ENCODE data around the gene HCFC1.
A peak's percentile ranks its signal among the peaks of the same experiment; 100 is the strongest.

HCFC1 gene

DNA sequence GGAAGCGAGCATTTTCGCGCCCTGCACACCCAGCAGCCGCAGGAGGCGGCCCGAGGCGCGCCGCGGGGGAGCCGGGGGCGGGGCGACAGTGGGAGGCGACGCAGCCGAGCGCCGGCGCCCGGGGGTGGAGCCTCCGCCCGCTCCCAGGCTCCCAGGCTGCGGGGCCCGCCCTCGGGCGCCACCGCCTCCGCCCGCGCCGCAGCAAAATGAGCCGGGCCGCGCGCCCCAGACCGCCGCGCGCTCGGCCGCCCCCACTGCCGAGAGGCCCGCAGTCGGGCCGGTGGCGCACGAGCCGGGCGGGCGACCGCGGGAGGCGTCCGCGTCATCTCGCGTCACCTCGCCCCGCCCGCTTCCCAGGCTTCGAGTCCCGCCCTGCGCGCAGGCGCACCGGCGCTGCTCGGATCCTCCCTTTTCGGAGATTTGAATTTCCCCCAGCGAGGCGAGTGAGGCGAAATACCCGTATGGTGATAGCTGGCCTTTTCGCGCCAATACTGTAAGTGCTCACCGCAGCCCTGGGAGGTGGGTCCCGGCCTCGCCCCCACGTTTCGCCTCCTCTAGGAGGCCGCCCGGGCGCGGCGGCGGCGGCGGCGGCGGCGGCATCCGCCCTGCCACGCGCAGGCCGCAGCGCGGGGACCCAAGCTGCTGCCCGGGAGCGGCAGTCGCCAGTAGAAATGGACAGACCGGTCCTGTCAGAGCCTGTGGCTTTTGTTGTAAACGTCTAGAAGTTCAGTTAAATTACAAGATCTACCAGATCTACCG lies 929 bp upstream of the HCFC1 start, which contains the start of gene TMEM187:
TMEM187 (plus strand) TSS at position 387 of the 759 bp plus-strand sequence. CDS start 9,309 bp downstream, outside the sequence.
- Mint-ChIP-seq H3K9me3 (no peaks in the 10 kb centered on the region), H3K27ac (peak within 1 kb of the TSS; percentile 100)
- peak; percentile 87 for DNase-seq

GRCh38 chrX:153971124-153971449 lies 531 bp downstream of the HCFC1 start:
- Mint-ChIP-seq H3K9me3 (no peaks in the 10 kb centered on the region), H3K27ac (peak overlapping the region; percentile 100), H3K4me3 (peak overlapping the region; percentile 99), H3K27me3 (no peaks in the 10 kb centered on the region), H3K4me1 (peaks cover 45% of the 10 kb centered on the region), H3K36me3 (ENCODE audit: low read depth) (peaks cover 21% of the 10 kb centered on the region)
- peak; percentile 85 for DNase-seq
- ATAC-seq = peak; percentile 39

More for the DNA sequence above, 929 bp upstream of the HCFC1 start, which contains the start of gene TMEM187:
- Mint-ChIP-seq H3K27me3 (no peaks in the 10 kb centered on the region), H3K36me3 (ENCODE audit: low read depth) (peaks cover 15% of the 10 kb centered on the region), H3K4me1 (peaks cover 30% of the 10 kb centered on the region), H3K4me3 (peak within 1 kb of the TSS; percentile 99)
- ATAC-seq = peak; percentile 66

DNA sequence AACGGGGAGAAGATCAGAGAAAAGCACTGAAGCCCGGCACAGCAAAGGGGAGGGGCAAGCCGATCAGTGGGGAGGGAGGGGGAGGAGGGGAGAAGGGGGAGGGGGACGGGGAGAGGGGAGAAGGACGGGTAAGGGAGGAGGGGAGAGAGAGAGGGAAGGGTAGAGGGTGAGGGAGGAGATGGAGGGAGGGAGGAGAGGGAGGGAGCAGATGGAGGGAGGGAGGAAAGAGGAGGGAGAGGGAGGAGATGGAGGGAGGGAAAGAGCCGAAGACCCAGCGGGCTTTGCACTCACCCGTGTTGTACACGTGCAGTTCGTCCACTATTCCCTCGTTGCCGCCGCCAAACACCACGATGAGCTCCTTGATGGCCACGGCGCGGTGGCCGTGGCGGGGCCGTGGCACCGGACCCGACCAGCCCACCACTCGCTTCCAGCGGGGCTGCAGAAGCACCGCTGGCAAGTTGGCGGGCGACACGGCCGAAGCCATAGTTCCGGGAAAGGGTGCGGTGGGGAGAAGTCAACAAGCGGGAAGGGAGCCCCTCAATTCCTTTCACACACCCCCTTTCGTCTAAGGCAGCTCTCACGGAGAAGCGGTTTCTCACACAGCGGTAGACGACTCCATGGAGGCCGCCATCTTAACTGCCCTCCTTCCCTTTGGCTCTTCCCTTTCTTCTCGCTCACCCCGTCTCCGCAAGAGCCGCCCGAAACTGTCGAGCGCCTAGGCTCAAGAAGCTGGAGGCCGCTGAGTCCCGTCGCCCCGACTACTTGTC lies 1.1 kb downstream of the HCFC1 start:
- Mint-ChIP-seq H3K27me3 (no peaks in the 10 kb centered on the region), H3K9me3 (no peaks in the 10 kb centered on the region), H3K4me3 (peak overlapping the region; percentile 99), H3K4me1 (peaks cover 46% of the 10 kb centered on the region), H3K27ac (peak overlapping the region; percentile 100), H3K36me3 (ENCODE audit: low read depth) (peaks cover 21% of the 10 kb centered on the region)
- DNase-seq (no peak), ATAC-seq (no peak)

GRCh38 chrX:153969904-153970356 lies 1.7 kb downstream of the HCFC1 start:
- H3K4me3 Mint-ChIP-seq = peak overlapping the region; percentile 99
- H3K27me3 Mint-ChIP-seq = no peaks in the 10 kb centered on the region
- H3K36me3 Mint-ChIP-seq (ENCODE audit: low read depth) = peaks cover 21% of the 10 kb centered on the region
- DNase-seq (no peak), ATAC-seq (no peak)
- no peaks in the 10 kb centered on the region for H3K9me3 Mint-ChIP-seq
- peaks cover 49% of the 10 kb centered on the region for H3K4me1 Mint-ChIP-seq
- peak overlapping the region; percentile 56 for H3K27ac Mint-ChIP-seq

GRCh38 chrX:153969125-153969903 lies 2.3 kb downstream of the HCFC1 start:
- DNase-seq (no peak), ATAC-seq (no peak)
- H3K27ac Mint-ChIP-seq = peak overlapping the region; percentile 56
- no peaks in the 10 kb centered on the region for H3K9me3 Mint-ChIP-seq
- peaks cover 46% of the 10 kb centered on the region for H3K4me1 Mint-ChIP-seq
- H3K36me3 Mint-ChIP-seq (ENCODE audit: low read depth) = peaks cover 21% of the 10 kb centered on the region
- no peaks in the 10 kb centered on the region for H3K27me3 Mint-ChIP-seq
- H3K4me3 Mint-ChIP-seq = peak overlapping the region; percentile 99

GRCh38 chrX:153968754-153969124 lies 2.9 kb downstream of the HCFC1 start:
- no peak for DNase-seq
- Mint-ChIP-seq H3K36me3 (ENCODE audit: low read depth) (peaks cover 21% of the 10 kb centered on the region), H3K4me3 (peak overlapping the region; percentile 99), H3K4me1 (peaks cover 41% of the 10 kb centered on the region), H3K27ac (no peak overlapping the region), H3K9me3 (no peaks in the 10 kb centered on the region), H3K27me3 (no peaks in the 10 kb centered on the region)
- no peak for ATAC-seq

DNA sequence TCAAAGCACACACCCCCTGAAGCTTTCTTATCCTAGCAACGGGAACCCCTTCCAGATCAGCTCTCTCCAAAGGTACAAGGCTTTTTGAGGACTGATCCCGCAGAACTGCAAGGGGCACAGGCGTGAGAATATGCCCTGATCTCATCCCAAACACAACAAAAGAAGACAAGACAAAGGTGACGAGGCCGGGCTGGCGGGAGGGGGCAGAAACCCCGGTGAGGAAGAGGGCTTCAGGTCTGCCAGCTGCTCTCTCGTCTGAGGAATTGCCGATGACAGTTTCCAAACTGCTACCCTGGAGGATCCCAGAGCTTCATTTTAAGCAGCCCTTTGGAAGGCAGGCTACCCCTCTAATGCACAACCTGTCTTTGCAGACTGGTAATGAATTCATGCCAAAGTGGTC lies 3.4 kb downstream of the HCFC1 start:
- Mint-ChIP-seq H3K9me3 (no peaks in the 10 kb centered on the region), H3K36me3 (ENCODE audit: low read depth) (peaks cover 21% of the 10 kb centered on the region), H3K27me3 (no peaks in the 10 kb centered on the region), H3K27ac (peak overlapping the region; percentile 94), H3K4me3 (peak overlapping the region; percentile 99), H3K4me1 (peaks cover 36% of the 10 kb centered on the region)
- no peak for ATAC-seq
- no peak for DNase-seq

DNA sequence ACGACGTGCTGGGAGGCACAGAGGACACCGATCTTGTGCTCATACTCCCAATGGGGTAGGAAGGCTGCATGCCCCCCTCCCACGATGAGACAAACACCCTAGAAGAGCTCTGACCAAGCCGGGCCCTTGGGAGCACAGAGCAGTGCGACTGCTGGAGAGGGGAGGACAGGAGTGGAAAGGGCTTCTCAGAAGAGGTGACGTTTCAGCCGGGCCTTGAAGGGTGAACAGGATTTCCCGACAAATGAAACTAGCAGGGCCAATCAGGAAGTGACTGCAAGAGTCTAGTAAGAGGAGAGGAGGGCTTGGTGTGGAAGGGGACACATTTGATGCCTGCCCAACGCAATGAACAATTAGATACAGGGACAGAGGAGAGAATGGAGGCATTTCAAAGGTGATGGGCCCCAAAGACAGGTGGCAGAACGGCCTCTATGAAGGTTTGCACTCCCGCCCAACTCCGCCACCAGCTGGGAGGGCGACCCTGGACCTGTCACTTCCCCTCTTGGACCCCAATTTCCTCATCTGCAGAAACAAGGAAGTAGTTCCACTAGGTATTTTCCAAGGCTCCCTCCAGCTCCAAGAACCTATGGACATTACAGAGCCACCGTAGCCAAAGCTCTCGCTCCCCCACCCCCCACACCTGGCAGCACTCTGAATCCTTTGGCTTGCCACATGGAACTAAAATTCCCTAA lies 3.9 kb downstream of the HCFC1 start:
- Mint-ChIP-seq H3K27me3 (no peaks in the 10 kb centered on the region), H3K9me3 (no peaks in the 10 kb centered on the region), H3K27ac (peak overlapping the region; percentile 94), H3K4me1 (peaks cover 33% of the 10 kb centered on the region), H3K4me3 (peak overlapping the region; percentile 99), H3K36me3 (ENCODE audit: low read depth) (peaks cover 21% of the 10 kb centered on the region)
- ATAC-seq = peak; percentile 17
- DNase-seq = no peak

GRCh38 chrX:153966841-153967535 lies 4.6 kb downstream of the HCFC1 start:
- H3K27ac Mint-ChIP-seq = peak overlapping the region; percentile 94
- H3K9me3 Mint-ChIP-seq = no peaks in the 10 kb centered on the region
- peak; percentile 60 for DNase-seq
- H3K27me3 Mint-ChIP-seq = no peaks in the 10 kb centered on the region
- peaks cover 21% of the 10 kb centered on the region for H3K36me3 Mint-ChIP-seq (ENCODE audit: low read depth)
- peak overlapping the region; percentile 99 for H3K4me3 Mint-ChIP-seq
- peak; percentile 45 for ATAC-seq
- H3K4me1 Mint-ChIP-seq = peaks cover 33% of the 10 kb centered on the region

DNA sequence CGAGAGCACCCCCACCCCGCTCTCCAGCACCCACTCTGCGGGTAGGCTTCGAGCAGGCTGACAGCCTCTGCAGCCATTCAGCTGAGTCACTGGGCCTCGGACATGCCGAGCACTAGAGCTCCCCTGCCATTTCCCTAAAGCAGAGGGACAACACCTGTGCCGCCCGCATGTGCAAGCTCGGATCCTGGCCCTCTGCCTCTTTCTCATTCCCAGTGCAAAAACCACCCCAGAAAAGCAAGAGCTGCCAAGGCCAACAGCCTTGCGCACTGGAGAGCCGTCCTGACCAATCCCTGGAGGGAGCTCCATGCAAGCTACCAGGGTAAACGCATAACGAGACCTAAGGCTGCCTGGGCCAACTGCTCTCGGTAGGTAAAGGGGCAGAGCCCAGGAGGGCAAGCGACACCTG lies 5.3 kb downstream of the HCFC1 start:
- H3K4me3 Mint-ChIP-seq = peak overlapping the region; percentile 99

DNA sequence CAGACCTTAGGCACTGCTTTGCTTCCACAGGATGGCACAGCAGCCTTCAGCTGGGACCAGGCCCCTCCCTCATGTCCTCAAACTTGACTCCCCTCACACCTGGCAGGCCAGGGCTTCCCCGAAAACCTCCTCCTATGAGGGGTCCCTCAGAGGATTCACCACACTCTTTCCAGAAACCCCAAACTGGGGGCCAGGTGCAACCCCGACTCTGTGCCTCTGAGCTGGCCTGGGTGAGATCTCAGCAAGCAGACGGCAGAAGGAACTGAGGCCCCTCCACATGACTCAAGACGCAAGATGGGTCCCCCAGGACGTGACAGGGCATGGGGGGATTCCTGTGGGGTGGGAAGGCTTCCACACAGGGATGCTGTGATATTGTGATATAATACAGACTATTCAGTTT lies 6.2 kb downstream of the HCFC1 start:
- Mint-ChIP-seq H3K36me3 (ENCODE audit: low read depth) (peaks cover 26% of the 10 kb centered on the region), H3K4me3 (no peak overlapping the region), H3K9me3 (no peaks in the 10 kb centered on the region), H3K27ac (peak overlapping the region; percentile 94), H3K27me3 (no peaks in the 10 kb centered on the region), H3K4me1 (peaks cover 33% of the 10 kb centered on the region)
- no peak for DNase-seq
- ATAC-seq = no peak

More for the DNA sequence above, 5.3 kb downstream of the HCFC1 start:
- H3K27ac Mint-ChIP-seq = peak overlapping the region; percentile 94
- H3K4me1 Mint-ChIP-seq = peaks cover 33% of the 10 kb centered on the region
- H3K36me3 Mint-ChIP-seq (ENCODE audit: low read depth) = peaks cover 19% of the 10 kb centered on the region
- no peaks in the 10 kb centered on the region for H3K27me3 Mint-ChIP-seq
- DNase-seq (no peak), ATAC-seq (no peak)
- no peaks in the 10 kb centered on the region for H3K9me3 Mint-ChIP-seq

DNA sequence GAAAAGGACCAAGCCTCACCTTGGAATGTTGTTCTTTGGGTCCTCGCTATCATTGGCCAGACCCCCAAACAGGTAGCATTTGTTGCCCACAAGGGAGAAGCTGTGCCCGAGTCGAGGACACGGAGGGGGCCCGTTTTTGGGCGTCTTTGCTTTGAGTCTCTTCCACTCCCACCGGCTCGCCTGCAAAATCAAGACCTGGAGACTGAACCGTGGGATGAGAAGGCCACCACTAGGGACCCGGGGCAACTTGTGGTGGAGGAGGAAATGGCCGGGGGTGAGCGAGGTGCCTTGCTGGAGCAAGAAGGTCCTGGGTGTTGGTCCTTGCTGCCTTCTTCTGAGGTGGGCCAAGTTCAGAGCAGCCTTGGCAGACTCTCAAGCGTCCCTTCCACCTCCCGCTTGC lies 7.5 kb downstream of the HCFC1 start:
- Mint-ChIP-seq H3K36me3 (ENCODE audit: low read depth) (peaks cover 24% of the 10 kb centered on the region), H3K27me3 (no peaks in the 10 kb centered on the region)

DNA sequence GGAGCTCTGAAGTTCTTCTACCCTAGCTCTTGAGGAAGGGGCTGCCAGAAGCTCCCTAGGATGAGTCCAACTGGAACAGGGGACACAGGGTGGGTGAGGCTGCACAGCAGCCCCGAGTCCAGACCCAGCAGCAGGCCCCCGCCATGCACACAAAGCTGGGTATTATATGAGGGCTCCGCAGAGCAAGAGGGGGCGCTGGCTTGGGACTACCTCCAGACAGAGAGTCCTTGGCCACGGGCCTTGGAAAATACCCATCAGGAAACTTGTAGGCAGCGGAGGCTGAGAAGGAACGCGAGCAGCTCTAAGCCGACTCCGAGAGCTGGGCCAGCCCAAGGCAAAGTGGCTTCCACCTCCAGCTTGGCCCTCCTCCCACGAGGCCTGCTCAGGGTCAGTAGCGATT lies 8.1 kb downstream of the HCFC1 start:
- no peak for ATAC-seq
- no peak for DNase-seq
- peaks cover 24% of the 10 kb centered on the region for H3K36me3 Mint-ChIP-seq (ENCODE audit: low read depth)
- peaks cover 33% of the 10 kb centered on the region for H3K4me1 Mint-ChIP-seq
- no peaks in the 10 kb centered on the region for H3K27me3 Mint-ChIP-seq
- H3K4me3 Mint-ChIP-seq = no peak overlapping the region
- H3K9me3 Mint-ChIP-seq = no peaks in the 10 kb centered on the region
- no peak overlapping the region for H3K27ac Mint-ChIP-seq

More for the DNA sequence above, 7.5 kb downstream of the HCFC1 start:
- Mint-ChIP-seq H3K4me1 (peaks cover 33% of the 10 kb centered on the region), H3K4me3 (no peak overlapping the region), H3K9me3 (no peaks in the 10 kb centered on the region), H3K27ac (no peak overlapping the region)
- DNase-seq (no peak), ATAC-seq (no peak)

Measured in activated naive CD8-positive, alpha-beta T cell treated with anti-CD3 and anti-CD28 coated beads, Interleukin-2, amount 50 U/mL, for 24 hours (primary cell).